ENCODE results near the gene SPATA31C2.
"Not testable (repeated sequence)": the region's sequence is repeated elsewhere in the genome, so short reads cannot be mapped to it uniquely, and the experiment has no call there.

SPATA31C2 gene

DNA sequence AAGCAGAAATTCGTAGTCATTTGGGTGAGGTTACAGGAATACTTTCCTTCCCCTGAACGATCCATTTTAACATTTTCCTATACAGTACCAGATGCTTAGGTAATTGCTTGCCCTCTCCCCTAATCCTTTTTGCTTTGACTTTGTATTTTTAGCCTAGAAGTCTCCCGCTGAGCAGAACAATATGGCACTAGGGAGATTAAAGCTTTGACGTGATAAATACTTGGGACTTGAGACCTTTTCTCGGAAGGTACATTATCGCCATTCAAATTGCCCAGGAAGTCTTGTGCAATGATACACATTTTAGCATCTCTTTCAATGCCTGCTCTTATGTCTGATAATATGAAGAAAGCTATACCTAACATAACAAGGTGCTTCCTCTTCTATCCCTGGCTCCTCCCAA, 22.9 kb upstream of the SPATA31C2 start:
- Histone ChIP-seq H2AFZ (ENCODE audit: low read length) (no peak overlapping the region), H4K20me1 (ENCODE audit: insufficient read depth, low read length, poor library complexity, severe bottlenecking) (no peaks in the 10 kb centered on the region), H3K9ac (ENCODE audit: low read depth, low read length, poor library complexity, severe bottlenecking) (no peak overlapping the region), H3F3A (ENCODE audit: low read depth) (no peaks in the 10 kb centered on the region), H3K4me1 (ENCODE audit: insufficient read depth, low read length, poor library complexity, severe bottlenecking) (no peaks in the 10 kb centered on the region), H3K9me3 (ENCODE audit: insufficient read depth, low read depth, low read length) (no peaks in the 10 kb centered on the region), H3K4me3 (ENCODE audit: low read length, poor library complexity, severe bottlenecking) (no peak overlapping the region), H3K79me2 (ENCODE audit: insufficient read depth, low read length) (no peaks in the 10 kb centered on the region), H3K9me2 (replicated peaks; ENCODE audit: low read depth, low read length) (no peaks in the 10 kb centered on the region), H3K27me3 (ENCODE audit: insufficient read depth, low read length, poor library complexity, severe bottlenecking) (peaks cover 5% of the 10 kb centered on the region), H3K4me2 (ENCODE audit: low read depth, low read length, poor library complexity, severe bottlenecking) (no peak overlapping the region), H3K36me3 (ENCODE audit: insufficient read depth, low read length) (no peaks in the 10 kb centered on the region)
- no peak for TF ChIP-seq EZH2phosphoT487 (IDR thresholded peaks at IDR 0.05; ENCODE audit: borderline replicate concordance)
- no peak for TF ChIP-seq CTCF (conservative IDR thresholded peaks at IDR 0.05; ENCODE audit: low read length)

- Histone ChIP-seq H3K4me1 (ENCODE audit: insufficient read depth, low read length, poor library complexity, severe bottlenecking) (peaks cover 4% of the 10 kb centered on the region), H3F3A (ENCODE audit: low read depth) (no peaks in the 10 kb centered on the region), H3K4me3 (ENCODE audit: low read length, poor library complexity, severe bottlenecking) (no peak overlapping the region), H3K27me3 (ENCODE audit: insufficient read depth, low read length, poor library complexity, severe bottlenecking) (no peaks in the 10 kb centered on the region), H3K9ac (ENCODE audit: low read depth, low read length, poor library complexity, severe bottlenecking) (no peak overlapping the region), H3K79me2 (ENCODE audit: insufficient read depth, low read length) (no peaks in the 10 kb centered on the region), H3K36me3 (ENCODE audit: insufficient read depth, low read length) (no peaks in the 10 kb centered on the region), H4K20me1 (ENCODE audit: insufficient read depth, low read length, poor library complexity, severe bottlenecking) (no peaks in the 10 kb centered on the region), H3K4me2 (ENCODE audit: low read depth, low read length, poor library complexity, severe bottlenecking) (no peak overlapping the region), H3K9me3 (ENCODE audit: insufficient read depth, low read depth, low read length) (no peaks in the 10 kb centered on the region), H2AFZ (ENCODE audit: low read length) (no peak overlapping the region), H3K9me2 (replicated peaks; ENCODE audit: low read depth, low read length) (no peaks in the 10 kb centered on the region)
- TF ChIP-seq EZH2phosphoT487 (IDR thresholded peaks at IDR 0.05; ENCODE audit: borderline replicate concordance) (no peak), CTCF (conservative IDR thresholded peaks at IDR 0.05; ENCODE audit: low read length) (no peak)
Observed at GRCh38 chr9:88143957-88144625, 5.8 kb upstream of the SPATA31C2 start.

- Histone ChIP-seq H3K9ac (ENCODE audit: low read depth, low read length, poor library complexity, severe bottlenecking) (no peak overlapping the region), H3F3A (ENCODE audit: low read depth) (no peaks in the 10 kb centered on the region), H3K4me3 (ENCODE audit: low read length, poor library complexity, severe bottlenecking) (no peak overlapping the region), H3K9me2 (replicated peaks; ENCODE audit: low read depth, low read length) (no peaks in the 10 kb centered on the region), H2AFZ (ENCODE audit: low read length) (no peak overlapping the region), H3K36me3 (ENCODE audit: insufficient read depth, low read length) (no peaks in the 10 kb centered on the region), H4K20me1 (ENCODE audit: insufficient read depth, low read length, poor library complexity, severe bottlenecking) (no peaks in the 10 kb centered on the region), H3K27me3 (ENCODE audit: insufficient read depth, low read length, poor library complexity, severe bottlenecking) (no peaks in the 10 kb centered on the region), H3K9me3 (ENCODE audit: insufficient read depth, low read depth, low read length) (no peaks in the 10 kb centered on the region), H3K4me2 (ENCODE audit: low read depth, low read length, poor library complexity, severe bottlenecking) (no peak overlapping the region), H3K79me2 (ENCODE audit: insufficient read depth, low read length) (no peaks in the 10 kb centered on the region), H3K4me1 (ENCODE audit: insufficient read depth, low read length, poor library complexity, severe bottlenecking) (peaks cover 4% of the 10 kb centered on the region)
- TF ChIP-seq EZH2phosphoT487 (IDR thresholded peaks at IDR 0.05; ENCODE audit: borderline replicate concordance): no peak
- TF ChIP-seq CTCF (conservative IDR thresholded peaks at IDR 0.05; ENCODE audit: low read length): no peak
Observed at GRCh38 chr9:88143179-88143578, 4.9 kb upstream of the SPATA31C2 start.

- not testable (repeated sequence) for H3K9me2 ChIP-seq (replicated peaks; ENCODE audit: low read depth, low read length); H3K9me3 ChIP-seq (ENCODE audit: insufficient read depth, low read depth, low read length); H4K20me1 ChIP-seq (ENCODE audit: insufficient read depth, low read length, poor library complexity, severe bottlenecking); H3K4me3 ChIP-seq (ENCODE audit: low read length, poor library complexity, severe bottlenecking); H3K79me2 ChIP-seq (ENCODE audit: insufficient read depth, low read length); H3K4me1 ChIP-seq (ENCODE audit: insufficient read depth, low read length, poor library complexity, severe bottlenecking); H3F3A ChIP-seq (ENCODE audit: low read depth); H3K4me2 ChIP-seq (ENCODE audit: low read depth, low read length, poor library complexity, severe bottlenecking); H3K27me3 ChIP-seq (ENCODE audit: insufficient read depth, low read length, poor library complexity, severe bottlenecking); H3K9ac ChIP-seq (ENCODE audit: low read depth, low read length, poor library complexity, severe bottlenecking); H3K36me3 ChIP-seq (ENCODE audit: insufficient read depth, low read length); H2AFZ ChIP-seq (ENCODE audit: low read length)
Observed at GRCh38 chr9:88133552-88133951, 4.7 kb downstream of the SPATA31C2 start.

DNA sequence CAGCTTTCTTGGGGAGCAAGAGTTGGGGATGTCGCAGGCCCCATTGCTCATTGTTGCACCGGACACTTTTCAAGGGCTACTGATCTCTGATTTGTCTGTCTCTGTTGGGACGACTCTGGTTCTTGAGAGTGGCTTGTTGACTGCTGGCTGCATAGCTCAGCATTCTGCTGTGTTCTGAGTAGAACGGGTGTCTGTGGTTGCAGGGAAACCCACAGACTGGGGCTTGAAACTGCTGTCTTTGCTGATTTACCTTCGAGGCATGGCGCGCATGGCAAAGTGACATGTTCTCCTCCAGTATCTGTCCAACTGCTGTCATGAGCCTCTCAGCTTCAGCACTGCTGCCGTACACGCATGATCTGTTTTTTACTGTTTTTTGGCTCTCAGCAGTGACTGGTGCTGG, 8.7 kb downstream of the SPATA31C2 start:
- H3K27me3 ChIP-seq (ENCODE audit: insufficient read depth, low read length, poor library complexity, severe bottlenecking); H3K79me2 ChIP-seq (ENCODE audit: insufficient read depth, low read length); H3K4me3 ChIP-seq (ENCODE audit: low read length, poor library complexity, severe bottlenecking); H4K20me1 ChIP-seq (ENCODE audit: insufficient read depth, low read length, poor library complexity, severe bottlenecking); H3K4me2 ChIP-seq (ENCODE audit: low read depth, low read length, poor library complexity, severe bottlenecking); H3F3A ChIP-seq (ENCODE audit: low read depth); H3K4me1 ChIP-seq (ENCODE audit: insufficient read depth, low read length, poor library complexity, severe bottlenecking); H3K9me3 ChIP-seq (ENCODE audit: insufficient read depth, low read depth, low read length); H3K9ac ChIP-seq (ENCODE audit: low read depth, low read length, poor library complexity, severe bottlenecking); H2AFZ ChIP-seq (ENCODE audit: low read length); H3K36me3 ChIP-seq (ENCODE audit: insufficient read depth, low read length); H3K9me2 ChIP-seq (replicated peaks; ENCODE audit: low read depth, low read length): not testable (repeated sequence)
